Measurements from ENCODE around the gene RUNX1.

Gene RUNX1

DNA sequence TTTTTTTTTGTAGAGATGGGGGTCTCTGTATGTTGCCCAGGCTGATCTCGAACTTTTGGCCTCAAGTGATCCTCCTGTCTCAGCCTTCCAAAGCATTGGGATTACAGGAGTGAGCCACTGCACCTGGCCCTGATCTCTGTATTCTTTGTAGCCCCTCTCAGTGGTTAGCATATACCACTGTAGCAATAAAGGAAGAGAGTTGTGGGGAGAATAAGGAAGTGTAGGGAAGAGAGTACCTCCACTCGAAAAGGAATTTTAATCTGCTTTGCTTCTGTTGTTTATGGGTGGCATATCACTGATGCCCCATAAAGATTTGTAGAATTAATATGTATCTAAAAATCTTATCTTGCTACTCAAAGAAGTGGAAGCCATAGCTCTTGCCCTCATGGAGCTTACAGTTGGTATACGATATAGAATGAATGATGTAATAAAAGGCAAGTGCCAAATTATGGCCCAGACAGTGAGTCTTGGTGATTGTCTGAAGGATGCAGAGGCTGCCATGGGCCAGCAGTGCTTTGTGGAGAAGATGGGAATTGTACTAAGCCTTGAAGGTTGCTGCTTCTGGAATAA is 284.3 kb downstream of the RUNX1 start:
- no peak for DNase-seq

DNA sequence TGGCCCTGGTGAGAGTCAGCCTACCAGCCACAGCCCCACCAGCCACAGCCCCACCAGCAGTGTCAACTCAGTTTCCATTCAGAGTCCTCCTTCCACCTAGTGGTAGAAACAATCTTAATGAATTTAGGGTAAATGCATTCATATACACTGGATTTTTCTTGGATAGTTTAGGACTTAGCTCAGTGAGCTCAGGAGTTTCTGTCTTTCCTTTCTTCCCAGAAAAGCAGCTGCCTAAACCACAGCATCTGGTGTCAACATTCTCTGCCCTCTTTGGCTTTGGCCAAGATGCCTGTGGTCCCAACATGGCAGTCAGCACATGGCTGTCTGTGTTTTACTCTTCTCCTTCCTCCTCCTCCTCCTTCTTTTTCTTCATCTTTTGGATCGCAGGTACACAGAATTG is 286.3 kb downstream of the RUNX1 start:
- DNase-seq = peak; percentile 30

DNA sequence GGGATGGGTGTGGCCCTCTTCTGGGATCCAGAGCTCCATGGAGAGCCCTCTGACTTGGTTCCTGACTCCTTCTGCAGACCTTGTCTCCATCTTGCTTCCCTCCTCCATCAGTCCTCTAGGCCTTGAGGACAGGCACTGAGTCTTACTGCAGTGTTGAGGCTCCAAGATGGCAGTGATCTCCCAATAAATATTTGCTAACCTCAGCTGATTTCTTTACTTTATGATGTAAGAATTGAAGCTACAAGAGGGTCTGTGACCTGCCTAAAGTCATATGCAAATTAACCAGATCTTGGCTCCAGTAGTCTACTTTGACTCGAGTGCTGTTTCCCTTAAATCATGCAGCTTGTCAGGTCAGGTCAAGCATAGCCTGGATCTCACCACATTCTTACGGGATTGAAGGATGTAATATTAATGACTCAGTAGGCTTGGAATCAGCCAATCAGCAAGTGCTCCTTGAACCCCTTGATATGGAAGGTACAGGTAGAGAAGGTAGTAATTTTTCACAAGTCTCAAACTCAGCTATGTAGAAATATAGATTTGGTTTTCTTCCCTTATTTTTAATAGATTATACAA is 287.3 kb downstream of the RUNX1 start:
- DNase-seq = no peak

DNA sequence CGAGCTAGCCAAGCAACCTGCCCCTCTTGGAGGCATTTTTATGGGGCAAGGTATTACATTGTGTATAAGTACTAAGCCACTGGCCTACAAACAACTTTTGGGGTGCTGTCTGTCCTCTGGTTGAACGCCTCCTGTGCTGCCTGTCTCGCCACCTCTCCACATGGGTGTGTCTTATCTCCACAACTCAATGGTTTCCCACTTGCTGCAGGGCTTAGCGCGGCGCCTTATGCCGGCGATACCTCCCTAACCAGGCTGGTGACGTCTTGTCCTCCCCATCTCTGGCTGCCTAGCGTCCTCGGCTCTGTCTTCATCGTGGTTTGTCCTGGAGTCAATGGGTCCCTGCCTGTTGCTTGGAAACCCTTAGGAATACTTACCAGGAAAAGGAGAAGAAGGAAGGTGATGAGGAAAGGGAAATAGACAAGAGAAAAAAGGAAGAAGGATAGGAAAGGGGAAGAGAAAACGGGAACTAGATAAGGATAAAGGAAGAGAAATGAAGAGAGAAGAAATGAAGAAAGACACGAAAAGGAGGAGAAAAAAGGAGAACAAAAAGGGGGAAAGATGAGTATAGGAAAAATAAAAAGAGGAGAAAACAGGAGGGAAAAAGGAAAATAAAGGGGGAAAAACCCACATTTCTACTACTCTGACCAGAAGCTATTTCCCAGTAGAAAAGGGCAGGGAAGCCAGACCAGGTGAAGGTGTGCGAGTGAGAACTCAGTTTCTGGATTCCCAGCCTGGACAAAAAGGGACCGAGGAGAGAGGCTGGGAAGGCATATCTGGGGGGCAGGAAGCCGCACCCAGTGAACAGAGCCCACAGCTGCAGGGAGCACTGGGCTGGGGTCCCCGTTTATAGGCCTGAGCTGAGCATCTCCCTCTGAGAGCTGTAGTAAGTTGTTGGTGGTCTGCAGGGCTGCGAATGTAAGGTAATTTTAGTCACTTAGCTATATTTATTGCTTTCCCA is 294.1 kb downstream of the RUNX1 start:
- no peak for DNase-seq

DNA sequence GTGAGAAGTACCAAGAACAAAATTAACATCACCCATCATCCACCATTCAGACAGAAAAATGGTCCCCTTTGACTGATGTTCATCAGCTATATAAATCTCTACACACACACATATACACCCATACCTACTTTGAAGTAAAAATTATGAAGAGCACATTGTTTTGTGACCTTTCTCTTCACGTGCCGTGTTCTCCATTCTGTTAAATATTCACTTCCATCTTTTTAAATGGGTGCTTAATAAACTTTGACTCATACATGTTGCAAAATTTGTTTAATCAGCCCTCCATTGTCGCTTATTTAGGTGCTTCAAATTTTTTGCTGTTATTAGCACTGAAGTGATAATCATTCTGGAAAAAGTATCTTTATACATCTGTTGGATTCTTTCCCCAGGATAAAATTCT is 300.2 kb downstream of the RUNX1 start:
- no peak for DNase-seq

DNA sequence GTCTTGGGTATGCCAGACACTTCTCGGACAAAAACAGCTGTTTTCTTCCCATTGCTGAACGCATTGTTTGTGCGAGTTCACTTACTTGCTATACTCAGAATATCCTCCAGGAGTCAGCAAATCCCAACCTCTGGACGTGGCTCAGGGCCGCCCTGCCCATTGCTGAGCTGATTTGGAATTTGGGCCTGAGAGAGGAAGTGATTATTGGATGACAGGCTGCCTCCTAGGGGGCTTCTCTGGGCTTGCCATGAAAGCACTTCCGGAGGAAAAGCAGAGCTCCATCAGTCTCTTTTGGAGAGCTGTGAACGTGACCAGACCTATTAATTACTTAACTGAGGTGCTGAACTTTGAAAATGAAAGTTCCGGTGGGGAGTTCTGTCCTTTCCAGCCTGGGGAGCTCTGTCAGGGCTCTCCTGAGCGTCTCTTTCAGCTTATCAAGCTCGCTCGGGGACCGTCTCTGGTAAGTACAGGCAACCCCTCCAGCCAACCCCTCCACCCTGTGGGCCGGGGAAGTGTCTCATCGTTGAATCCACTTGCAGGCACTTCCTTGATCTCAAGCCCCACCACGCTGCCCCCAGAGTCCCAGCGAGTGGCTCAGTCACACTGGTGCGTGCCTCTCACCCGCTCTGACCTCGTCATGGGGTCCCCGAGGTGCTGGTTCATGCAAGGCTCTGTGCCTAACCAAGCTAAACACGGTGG is 303.4 kb downstream of the RUNX1 start:
- DNase-seq = peak; percentile 89

DNA sequence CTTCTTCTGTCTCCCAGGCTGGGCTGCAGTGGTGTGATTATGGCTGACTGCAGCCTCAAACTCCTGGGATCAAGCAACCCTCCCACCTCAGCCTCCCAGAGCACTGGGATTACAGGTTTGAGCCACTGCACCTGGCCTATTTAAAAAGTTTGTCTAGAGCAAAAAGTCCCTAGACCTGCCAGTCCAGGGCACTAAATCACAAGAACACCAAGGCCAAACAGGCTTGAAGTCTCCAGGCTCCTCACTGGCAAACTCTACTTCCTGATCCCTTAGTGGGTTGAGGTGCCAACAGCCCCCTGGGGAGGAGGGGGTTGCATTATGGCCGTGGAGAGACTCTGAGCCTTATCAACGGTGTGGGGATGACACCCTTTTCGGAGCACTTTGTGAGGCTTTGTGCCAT is 304.3 kb downstream of the RUNX1 start:
- DNase-seq = no peak

DNA sequence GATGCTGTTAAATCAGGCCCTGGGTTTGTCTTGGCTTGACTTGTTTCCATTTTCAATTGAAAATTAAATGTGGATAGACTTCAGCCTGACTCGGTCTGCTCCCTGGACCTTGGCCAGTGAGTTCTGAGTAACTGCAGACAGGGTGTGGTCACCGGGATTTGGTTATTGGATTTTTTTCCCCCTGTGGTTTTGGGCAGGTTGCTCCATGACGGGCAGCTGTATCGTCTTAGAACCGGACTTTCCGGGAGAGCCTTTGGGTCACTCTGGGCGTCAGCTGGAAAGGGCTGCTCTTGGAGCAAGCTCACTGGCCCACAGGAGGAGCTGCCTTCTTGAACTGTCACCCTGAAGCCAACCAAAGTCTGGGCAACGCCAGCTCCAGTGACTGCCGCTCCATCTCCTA is 305.3 kb downstream of the RUNX1 start:
- peak; percentile 59 for DNase-seq

DNA sequence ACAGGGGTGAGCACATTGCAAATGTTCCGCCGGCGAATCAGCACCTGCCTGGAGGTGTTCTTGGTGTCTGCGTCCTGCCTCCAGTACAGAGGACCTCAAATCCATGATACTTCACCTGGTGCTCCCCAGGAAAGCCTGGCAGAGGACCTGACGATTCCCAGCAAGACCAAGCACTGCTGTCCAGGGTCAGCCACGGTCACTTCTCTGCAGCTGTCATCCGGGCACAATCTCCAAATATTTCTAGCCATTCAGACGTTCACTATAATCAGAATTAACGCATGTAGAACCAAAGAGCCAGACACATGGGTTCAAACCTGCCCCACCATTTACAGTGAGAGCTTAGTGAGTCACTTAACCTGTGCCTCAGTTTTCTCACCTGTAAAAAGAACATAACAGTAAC is 305.8 kb downstream of the RUNX1 start:
- no peak for DNase-seq

DNA sequence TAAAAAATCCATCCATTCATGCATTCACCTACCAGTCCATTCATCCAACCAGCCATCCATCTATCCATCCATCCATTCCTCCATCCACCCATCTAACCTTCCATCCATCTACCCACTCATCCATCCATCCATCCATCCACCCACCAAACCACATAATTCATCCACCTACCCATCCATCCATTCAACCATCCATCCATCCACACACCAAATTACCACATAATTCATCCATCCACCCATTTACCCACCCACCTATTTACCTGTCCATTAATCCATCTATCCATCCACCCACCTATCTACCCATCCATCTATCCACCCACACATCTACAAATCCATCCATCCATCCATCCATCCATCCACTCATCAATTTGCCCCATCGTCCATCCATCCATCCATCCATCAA is 308.9 kb downstream of the RUNX1 start:
- no peak for DNase-seq
